ENCODE measurements around the gene PPP1R14C. TPM values are rescaled to one million over a fixed set of nuclear protein-coding genes. Genes with fewer than 3 reads are reported as not detected.
"Not testable (repeated sequence)": the region's sequence is repeated elsewhere in the genome, so short reads cannot be mapped to it uniquely, and the experiment has no call there.

The PPP1R14C gene
- total RNA-seq, 6 donors from 2014 or later: 12.0 to 34.5 (median 16.8) TPM

GRCh38 chr6:150176659-150177058 is 33.8 kb downstream of the PPP1R14C start:
- H3K27me3 ChIP-seq: no peaks in the 10 kb centered on the region
- no peaks in the 10 kb centered on the region for H3K9me3 ChIP-seq
- no peak overlapping the region for H3K4me3 ChIP-seq
- ATAC-seq (ENCODE audit: low FRiP score in 2 of 2) (no peak), DNase-seq (no peak)
- TF ChIP-seq CTCF (IDR thresholded peaks at IDR 0.05) (no peak), POLR2AphosphoS5 (IDR thresholded peaks at IDR 0.05) (no peak), EP300 (IDR thresholded peaks at IDR 0.05) (no peak)
- WGBS, 2 donors: 81 to 83% methylated on average over 8 of the region's 8 CpGs
- peaks cover 0 to 17% (median 8%) of the 10 kb centered on the region in 4 donors for H3K4me1 ChIP-seq
- no peaks in the 10 kb centered on the region for H3K36me3 ChIP-seq
- peak overlapping the region in 2 of 4 donors; percentile 1 to 60 for H3K27ac ChIP-seq

- ATAC-seq (ENCODE audit: low FRiP score in 2 of 2): no peak
- Histone ChIP-seq H3K27ac (peak overlapping the region in 2 of 4 donors; percentile 1 to 11), H3K36me3 (no peaks in the 10 kb centered on the region), H3K27me3 (no peaks in the 10 kb centered on the region), H3K4me1 (peaks cover 0 to 17% (median 8%) of the 10 kb centered on the region in 4 donors), H3K9me3 (no peaks in the 10 kb centered on the region), H3K4me3 (no peak overlapping the region)
- TF ChIP-seq POLR2A (IDR thresholded peaks at IDR 0.05) (no peak), EP300 (IDR thresholded peaks at IDR 0.05) (no peak), CTCF (IDR thresholded peaks at IDR 0.05) (no peak), POLR2AphosphoS5 (IDR thresholded peaks at IDR 0.05) (no peak)
- no peak for DNase-seq
- WGBS, 2 donors: 90 to 92% methylated on average over 6 to 11 of the region's 11 CpGs
These were observed 34.6 kb downstream of the PPP1R14C start for GRCh38 chr6:150177259-150177951.

- H3K9me3 ChIP-seq: no peaks in the 10 kb centered on the region
- peaks cover 0 to 17% (median 8%) of the 10 kb centered on the region in 4 donors for H3K4me1 ChIP-seq
- H3K36me3 ChIP-seq: no peaks in the 10 kb centered on the region
- no peak for DNase-seq
- peak overlapping the region in 1 of 4 donors; percentile 11 for H3K27ac ChIP-seq
- WGBS, 2 donors: 70 to 83% methylated on average over 12 of the region's 12 CpGs
- H3K27me3 ChIP-seq: no peaks in the 10 kb centered on the region
- ATAC-seq (ENCODE audit: low FRiP score in 2 of 2): peak; percentile 8 to 54
- TF ChIP-seq CTCF (IDR thresholded peaks at IDR 0.05): no peak
- peak in 1 of 2 donors; percentile 9 for TF ChIP-seq POLR2AphosphoS5 (IDR thresholded peaks at IDR 0.05)
- no peak for TF ChIP-seq EP300 (IDR thresholded peaks at IDR 0.05)
- no peak for TF ChIP-seq POLR2A (IDR thresholded peaks at IDR 0.05)
- H3K4me3 ChIP-seq: no peak overlapping the region
These were observed 35.2 kb downstream of the PPP1R14C start for GRCh38 chr6:150177952-150178520.

GRCh38 chr6:150179030-150179429 is 36.2 kb downstream of the PPP1R14C start:
- no peak for ATAC-seq (ENCODE audit: low FRiP score in 2 of 2)
- H3K27me3 ChIP-seq: no peaks in the 10 kb centered on the region
- DNase-seq: no peak
- no peak for TF ChIP-seq POLR2A (IDR thresholded peaks at IDR 0.05)
- TF ChIP-seq EP300 (IDR thresholded peaks at IDR 0.05): no peak
- TF ChIP-seq POLR2AphosphoS5 (IDR thresholded peaks at IDR 0.05): no peak
- no peak for TF ChIP-seq CTCF (IDR thresholded peaks at IDR 0.05)
- no peak overlapping the region for H3K4me3 ChIP-seq
- no peaks in the 10 kb centered on the region for H3K36me3 ChIP-seq
- peaks cover 0 to 17% (median 8%) of the 10 kb centered on the region in 4 donors for H3K4me1 ChIP-seq
- 93 to 96% methylated on average over 3 of the region's 3 CpGs for WGBS, 2 donors
- H3K9me3 ChIP-seq: no peaks in the 10 kb centered on the region
- H3K27ac ChIP-seq: no peak overlapping the region

DNA sequence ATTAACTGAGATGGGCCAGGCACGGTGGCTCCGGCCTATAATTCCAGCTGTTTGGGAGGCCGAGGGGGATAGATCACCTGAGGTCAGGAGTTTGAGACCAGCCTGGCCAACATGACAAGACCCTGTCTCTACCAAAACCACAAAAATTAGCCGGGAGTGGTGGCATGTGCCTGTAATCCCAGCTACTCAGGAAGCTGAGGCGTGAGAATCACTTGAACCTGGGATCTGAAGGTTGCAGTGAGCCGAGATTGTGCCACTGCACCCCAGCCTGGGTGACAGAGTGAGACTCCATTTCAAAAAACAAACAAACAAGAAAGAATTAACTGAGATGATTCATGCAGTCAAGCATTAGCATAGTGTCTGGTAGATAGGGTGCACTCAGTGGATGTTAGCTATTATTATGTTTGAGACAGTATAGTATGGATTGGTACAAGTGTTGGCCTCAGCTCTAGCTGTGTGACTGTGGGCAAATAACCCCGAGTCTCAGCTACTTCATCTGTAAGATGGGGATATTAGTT is 37.1 kb downstream of the PPP1R14C start:
- not testable (repeated sequence) for DNase-seq; H3K27ac ChIP-seq; H3K4me3 ChIP-seq; ATAC-seq (ENCODE audit: low FRiP score in 2 of 2); H3K36me3 ChIP-seq; H3K9me3 ChIP-seq; H3K27me3 ChIP-seq
- H3K4me1 ChIP-seq: peaks cover 0 to 20% (median 8%) of the 10 kb centered on the region in 4 donors
- 82 to 88% methylated on average over 7 of the region's 7 CpGs for WGBS, 2 donors
